Hepatocyte (in vitro differentiated cells): ENCODE results near the gene IQCN. TPM values are rescaled to one million over a fixed set of nuclear protein-coding genes. Genes with fewer than 3 reads are reported as not detected.

ENCODE experiments used
- DNase-seq: peaks from one replicate; pipeline ENCODE4 v3.0.0-alpha.2; 2016; ENCODE audit warnings: low spot score
- H2AFZ ChIP-seq: fragments of 200-600 bp; sonication (generic); 2 replicates; pipeline ENCODE4 v1.6.0; 2016; ENCODE audit warnings: antibody characterized with exemption, mild to moderate bottlenecking
- H3K27ac ChIP-seq: fragments of 200-600 bp; sonication (generic); 2 replicates; pipeline ENCODE4 v1.5.1; 2016; ENCODE audit warnings: mild to moderate bottlenecking
- H3K27me3 ChIP-seq: fragments of 200-600 bp; sonication (generic); 2 replicates; pipeline ENCODE4 v1.6.1; 2016
- H3K36me3 ChIP-seq: fragments of 200-600 bp; sonication (generic); replicated peaks from 2 replicates; pipeline ENCODE4 v1.5.1; 2016; ENCODE audit warnings: low read depth; ENCODE audit not compliant: insufficient read depth
- H3K4me1 ChIP-seq: fragments of 200-600 bp; sonication (generic); 2 replicates; pipeline ENCODE4 v1.5.1; 2016; ENCODE audit warnings: mild to moderate bottlenecking, moderate library complexity; ENCODE audit not compliant: insufficient read depth
- H3K4me2 ChIP-seq: fragments of 200-600 bp; sonication (generic); 2 replicates; pipeline ENCODE4 v1.6.0; 2016
- H3K4me3 ChIP-seq: fragments of 200-600 bp; sonication (generic); 2 replicates; pipeline ENCODE4 v1.5.1; 2016; ENCODE audit warnings: mild to moderate bottlenecking
- H3K79me2 ChIP-seq: fragments of 200-600 bp; sonication (generic); 2 replicates; pipeline ENCODE4 v1.6.0; 2017; ENCODE audit warnings: mild to moderate bottlenecking
- H3K9me2 ChIP-seq: fragments of 200-600 bp; sonication (generic); replicated peaks from 2 replicates; pipeline ENCODE4 v1.6.0; 2017; ENCODE audit warnings: mild to moderate bottlenecking; ENCODE audit not compliant: insufficient read depth
- H3K9me3 ChIP-seq: fragments of 200-600 bp; sonication (generic); 2 replicates; pipeline ENCODE4 v1.5.1; 2016; ENCODE audit warnings: low read depth, mild to moderate bottlenecking
- H4K20me1 ChIP-seq: fragments of 200-600 bp; sonication (generic); 2 replicates; pipeline ENCODE4 v1.6.0; 2016; ENCODE audit warnings: mild to moderate bottlenecking; ENCODE audit not compliant: insufficient read depth, poor library complexity, severe bottlenecking
- CTCF ChIP-seq: fragments of 200-600 bp; sonication (generic); IDR thresholded peaks from 2 replicates; pipeline ENCODE4 v1.5.1; 2016; ENCODE audit warnings: antibody characterized with exemption, mild to moderate bottlenecking; ENCODE audit not compliant: poor library complexity
- EZH2 ChIP-seq: fragments of 200-600 bp; sonication (generic); IDR thresholded peaks from 2 replicates; pipeline ENCODE4 v1.6.1; 2016; ENCODE audit warnings: antibody characterized with exemption, mild to moderate bottlenecking, borderline replicate concordance
- EZH2phosphoT487 ChIP-seq: fragments of 200-600 bp; sonication (generic); IDR thresholded peaks from one replicate; pipeline ENCODE4 v1.6.1; 2018; ENCODE audit warnings: antibody characterized with exemption, mild to moderate bottlenecking, low read depth, moderate library complexity; ENCODE audit not compliant: unreplicated experiment, severe bottlenecking
- WGBS: methylation state at CpG from one replicate; pipeline ENCODE4 v1.1.6; 2016; ENCODE audit warnings: low lambda C conversion rate; ENCODE audit errors: missing lambda C conversion rate; 5-methylcytosine and 5-hydroxymethylcytosine counted together
- polyA plus RNA-seq: library from polyadenylated mRNA; unstranded; fragments of >200 nt; fragmentation: Nextera tagmentation; extraction: Ambion mirVana; gene quantifications from 2 replicates; pipeline ENCODE4 v1.2.1, GENCODE V29; 2016
- total RNA-seq: library from RNA; depleted of rRNA; stranded (reverse); fragments of >200 nt; gene quantifications from 2 replicates; pipeline ENCODE4 v1.2.3, GENCODE V29; 2014

IQCN gene
- total and polyA plus RNA-seq, 2 experiments from 2014 or later, result 1.5 to 3.7 TPM

GRCh38 chr19:18224525-18225354 lies 49.5 kb downstream of the IQCN start:
- Histone ChIP-seq H3K4me2 (peak overlapping the region; percentile 77), H3K27me3 (peaks cover 11% of the 10 kb centered on the region), H3K79me2 (no peaks in the 10 kb centered on the region), H4K20me1 (no peaks in the 10 kb centered on the region), H2AFZ (peak overlapping the region; percentile 42), H3K9me3 (no peaks in the 10 kb centered on the region), H3K4me3 (no peak overlapping the region), H3K9me2 (no peaks in the 10 kb centered on the region), H3K27ac (no peak overlapping the region), H3K4me1 (peaks cover 5% of the 10 kb centered on the region), H3K36me3 (no peaks in the 10 kb centered on the region)
- WGBS, result 4% methylated on average over 75 of the region's 81 CpGs
- DNase-seq, result peak; percentile 98
- TF ChIP-seq EZH2phosphoT487 (peak; percentile 34), CTCF (no peak)

DNA sequence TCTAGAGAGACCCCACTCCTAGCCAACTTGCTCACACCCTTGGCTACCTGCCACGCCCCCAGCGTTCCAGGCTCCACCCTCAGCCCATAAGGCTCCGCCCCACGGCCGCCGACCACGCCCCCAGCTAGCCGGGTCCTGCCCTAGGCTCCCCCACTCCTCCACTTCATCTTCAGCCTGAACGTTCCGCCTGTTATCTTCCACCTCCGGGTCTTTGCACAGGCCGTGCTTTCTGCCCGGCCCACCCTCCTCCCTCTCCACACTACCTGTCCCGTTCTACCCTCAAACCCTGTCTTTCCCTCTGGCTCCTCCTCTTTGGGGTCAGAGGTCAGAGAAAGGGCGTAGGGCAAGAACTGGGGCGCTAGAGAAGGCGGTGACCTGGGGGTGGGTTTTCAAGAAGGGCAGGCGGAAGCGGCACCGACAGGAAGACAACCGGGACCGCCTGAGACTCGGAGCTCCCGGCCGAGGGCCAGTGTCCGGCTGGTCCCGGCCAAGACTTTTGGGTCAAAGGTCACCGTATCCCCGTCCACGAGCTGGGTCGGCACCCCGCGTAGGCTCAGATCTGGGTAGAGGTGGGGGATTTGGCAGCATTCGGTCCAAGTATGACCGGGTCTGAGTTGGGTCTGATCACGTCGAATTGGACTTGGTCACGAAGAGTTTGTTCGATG lies 50.3 kb downstream of the IQCN start:
- peak overlapping the region; percentile 38 for H2AFZ ChIP-seq
- DNase-seq, result peak; percentile 64
- WGBS, result 7% methylated on average over 36 of the region's 39 CpGs

GRCh38 chr19:18221815-18222725 lies 52.2 kb downstream of the IQCN start:
- Histone ChIP-seq H3K9me3 (no peaks in the 10 kb centered on the region), H3K79me2 (no peaks in the 10 kb centered on the region), H3K27ac (no peak overlapping the region), H3K4me2 (no peak overlapping the region), H3K9me2 (no peaks in the 10 kb centered on the region), H3K36me3 (no peaks in the 10 kb centered on the region), H3K4me3 (no peak overlapping the region), H3K27me3 (peaks cover 11% of the 10 kb centered on the region), H3K4me1 (peaks cover 5% of the 10 kb centered on the region), H4K20me1 (no peaks in the 10 kb centered on the region), H2AFZ (no peak overlapping the region)
- 87% methylated on average over 23 of the region's 25 CpGs for WGBS
- DNase-seq, result no peak
- TF ChIP-seq CTCF (no peak), EZH2phosphoT487 (no peak), EZH2 (no peak)

More for the DNA sequence above, 50.3 kb downstream of the IQCN start:
- H3K27me3 ChIP-seq, result peaks cover 11% of the 10 kb centered on the region
- H3K36me3 ChIP-seq, result no peaks in the 10 kb centered on the region
- H3K4me2 ChIP-seq, result peak overlapping the region; percentile 76
- H3K4me3 ChIP-seq, result no peak overlapping the region
- no peak overlapping the region for H3K27ac ChIP-seq
- no peaks in the 10 kb centered on the region for H3K9me2 ChIP-seq
- H3K9me3 ChIP-seq, result no peaks in the 10 kb centered on the region
- no peaks in the 10 kb centered on the region for H4K20me1 ChIP-seq
- H3K79me2 ChIP-seq, result no peaks in the 10 kb centered on the region
- H3K4me1 ChIP-seq, result peaks cover 5% of the 10 kb centered on the region
- no peak for TF ChIP-seq EZH2
- no peak for TF ChIP-seq EZH2phosphoT487
- TF ChIP-seq CTCF, result no peak
